Neural cell (in vitro differentiated cells): Measurements from ENCODE around the gene PAPLN. TPM values are rescaled to one million over a fixed set of nuclear protein-coding genes. Genes with fewer than 3 reads are reported as not detected.

Experiments used
- H2AFZ ChIP-seq: fragments of 200-600, 300-800 bp; sonication (generic), shearing (Covaris generic); 2 replicates; pipeline ENCODE4 v1.6.0; 2014; ENCODE audit warnings: low read depth, mild to moderate bottlenecking, antibody characterized with exemption, low read length, moderate library complexity
- H3F3A ChIP-seq: fragments of 200-600 bp; shearing (Covaris generic); 2 replicates; pipeline ENCODE4 v1.6.1; 2016; ENCODE audit warnings: mild to moderate bottlenecking, moderate library complexity, mixed read lengths, antibody characterized with exemption, low read length; ENCODE audit not compliant: insufficient read depth, poor library complexity, severe bottlenecking
- H3K27ac ChIP-seq: fragments of 200-600, 300-800 bp; sonication (generic), shearing (Covaris generic); 2 replicates; pipeline ENCODE4 v1.5.1; 2014; ENCODE audit warnings: mild to moderate bottlenecking, low read length, moderate library complexity
- H3K27me3 ChIP-seq: fragments of 300-800, 200-600 bp; sonication (generic), shearing (Covaris generic); 2 replicates; pipeline ENCODE4 v1.6.0; 2014; ENCODE audit warnings: mild to moderate bottlenecking, low read depth, low read length, moderate library complexity; ENCODE audit not compliant: insufficient read depth
- H3K36me3 ChIP-seq: fragments of 300-800, 200-600 bp; sonication (generic), shearing (Covaris generic); 2 replicates; pipeline ENCODE4 v1.5.1; 2014; ENCODE audit warnings: mild to moderate bottlenecking, antibody characterized with exemption, low read length, moderate library complexity; ENCODE audit not compliant: insufficient read depth
- H3K4me2 ChIP-seq: fragments of 300-800, 200-600 bp; sonication (generic), shearing (Covaris generic); 2 replicates; pipeline ENCODE4 v1.6.0; 2014; ENCODE audit warnings: mild to moderate bottlenecking, low read length
- H3K4me3 ChIP-seq: fragments of 300-800, 200-600 bp; sonication (generic), shearing (Covaris generic); 2 replicates; pipeline ENCODE4 v1.5.1; 2014; ENCODE audit warnings: mild to moderate bottlenecking, low read length, moderate library complexity
- H3K79me2 ChIP-seq: fragments of 200-600 bp; shearing (Covaris generic); replicated peaks from 2 replicates; pipeline ENCODE4 v1.6.0; 2014; ENCODE audit warnings: mild to moderate bottlenecking, low read length, moderate library complexity; ENCODE audit not compliant: insufficient read depth
- H3K9ac ChIP-seq: fragments of 300-800, 200-600 bp; sonication (generic), shearing (Covaris generic); 2 replicates; pipeline ENCODE4 v1.6.1; 2016; ENCODE audit warnings: mild to moderate bottlenecking, low read length, mixed read lengths
- H3K9me2 ChIP-seq: fragments of 200-600 bp; shearing (Covaris generic); 2 replicates; pipeline ENCODE4 v1.6.1; 2016; ENCODE audit warnings: mild to moderate bottlenecking, low read length, mixed read lengths; ENCODE audit not compliant: insufficient read depth
- H3K9me3 ChIP-seq: fragments of 200-600, 300-800 bp; sonication (generic), shearing (Covaris generic); 2 replicates; pipeline ENCODE4 v1.6.1; 2016; ENCODE audit warnings: mild to moderate bottlenecking, mixed run types, low read length, moderate library complexity, mixed read lengths
- H4K20me1 ChIP-seq: fragments of 200-600 bp; shearing (Covaris generic); 2 replicates; pipeline ENCODE4 v1.6.1; 2016; ENCODE audit warnings: mild to moderate bottlenecking, mixed run types; ENCODE audit not compliant: insufficient read depth
- CTCF ChIP-seq: fragments of 450-650 bp; IDR thresholded peaks from 2 replicates; pipeline ENCODE4 v1.5.1; 2014; ENCODE audit warnings: antibody characterized with exemption, mild to moderate bottlenecking, moderate library complexity; ENCODE audit not compliant: poor library complexity, severe bottlenecking
- EP300 ChIP-seq: fragments of 450-650 bp; conservative IDR thresholded peaks from 2 replicates; pipeline ENCODE4 v1.6.1; 2014; ENCODE audit warnings: antibody characterized with exemption, mild to moderate bottlenecking, moderate library complexity; ENCODE audit not compliant: poor library complexity, severe bottlenecking
- EZH2 ChIP-seq: fragments of 200-600, 300-800 bp; shearing (Covaris generic), sonication (generic); IDR thresholded peaks from 2 replicates; pipeline ENCODE4 v1.6.1; 2014; ENCODE audit warnings: antibody characterized with exemption, low read length, borderline replicate concordance, mild to moderate bottlenecking; ENCODE audit not compliant: insufficient read depth, poor library complexity, severe bottlenecking
- MXI1 ChIP-seq: fragments of 450-650 bp; conservative IDR thresholded peaks from 2 replicates; pipeline ENCODE4 v1.6.1; 2014; ENCODE audit warnings: antibody characterized with exemption, mild to moderate bottlenecking; ENCODE audit not compliant: poor library complexity, severe bottlenecking
- POLR2AphosphoS5 ChIP-seq: IDR thresholded peaks from 2 replicates; pipeline ENCODE4 v1.6.1; 2012
- RAD21 ChIP-seq: fragments of 450-650 bp; conservative IDR thresholded peaks from 2 replicates; pipeline ENCODE4 v1.6.1; 2014; ENCODE audit warnings: antibody characterized with exemption, mild to moderate bottlenecking, moderate library complexity
- REST ChIP-seq: IDR thresholded peaks from 2 replicates; pipeline ENCODE4 v1.6.1; 2012; ENCODE audit warnings: borderline replicate concordance
- SMC3 ChIP-seq: fragments of 450-650 bp; conservative IDR thresholded peaks from 2 replicates; pipeline ENCODE4 v1.6.1; 2014; ENCODE audit warnings: antibody characterized with exemption, mild to moderate bottlenecking, moderate library complexity; ENCODE audit not compliant: poor library complexity
- TAF1 ChIP-seq: IDR thresholded peaks from 2 replicates; pipeline ENCODE4 v1.6.1; 2012; ENCODE audit warnings: low read depth
- polyA plus RNA-seq: library from polyadenylated mRNA; depleted of rRNA; stranded (reverse); fragments of >200 nt; gene quantifications from 2 replicates; pipeline ENCODE4 v1.2.3, GENCODE V29; 2014

Gene PAPLN
- polyA plus RNA-seq, 1 donor from 2014 or later: 0.14 TPM

- H3K27ac ChIP-seq: no peak overlapping the region
- no peaks in the 10 kb centered on the region for H3K36me3 ChIP-seq
- H3K27me3 ChIP-seq: peaks cover 46% of the 10 kb centered on the region
- TF ChIP-seq REST (no peak), EZH2 (no peak), RAD21 (no peak), TAF1 (no peak), POLR2AphosphoS5 (no peak), EP300 (no peak), CTCF (no peak), MXI1 (no peak), SMC3 (no peak)
- no peaks in the 10 kb centered on the region for H4K20me1 ChIP-seq
- no peaks in the 10 kb centered on the region for H3F3A ChIP-seq
- H3K4me3 ChIP-seq: no peak overlapping the region
- no peaks in the 10 kb centered on the region for H3K9me2 ChIP-seq
- no peak overlapping the region for H2AFZ ChIP-seq
- H3K4me2 ChIP-seq: no peak overlapping the region
- H3K9ac ChIP-seq: no peak overlapping the region
- H3K9me3 ChIP-seq: no peaks in the 10 kb centered on the region
- no peaks in the 10 kb centered on the region for H3K79me2 ChIP-seq
Measured at GRCh38 chr14:73240816-73241480, 3.6 kb downstream of the PAPLN start.

GRCh38 chr14:73241481-73242165 lies 4.3 kb downstream of the PAPLN start:
- TF ChIP-seq EZH2 (no peak), SMC3 (no peak), TAF1 (no peak), POLR2AphosphoS5 (no peak), MXI1 (no peak), REST (no peak), RAD21 (no peak), EP300 (no peak)
- H3K9ac ChIP-seq: no peak overlapping the region

More at GRCh38 chr14:73241481-73242165, 4.3 kb downstream of the PAPLN start:
- H3K4me3 ChIP-seq: no peak overlapping the region
- peaks cover 40% of the 10 kb centered on the region for H3K27me3 ChIP-seq
- no peaks in the 10 kb centered on the region for H3F3A ChIP-seq
- no peaks in the 10 kb centered on the region for H3K9me3 ChIP-seq
- no peak overlapping the region for H2AFZ ChIP-seq
- H3K9me2 ChIP-seq: no peaks in the 10 kb centered on the region
- H3K4me2 ChIP-seq: no peak overlapping the region
- H3K79me2 ChIP-seq: no peaks in the 10 kb centered on the region
- H3K36me3 ChIP-seq: no peaks in the 10 kb centered on the region
- H4K20me1 ChIP-seq: no peaks in the 10 kb centered on the region
- no peak overlapping the region for H3K27ac ChIP-seq
